Right atrium auricular region (tissue), 2 donors: ENCODE results near the gene XRCC3. TPM values are rescaled to one million over a fixed set of nuclear protein-coding genes. Genes with fewer than 3 reads are reported as not detected.
A peak's percentile ranks its signal among the peaks of the same experiment; 100 is the strongest.

Source experiments
- DNase-seq: peaks from one replicate; pipeline ENCODE4 v3.0.0-alpha.2; 2019; ENCODE audit warnings: low spot score
- H3K27ac ChIP-seq, 2 donors: fragments of 200-600 bp; sonication (generic); 1 replicate in 1 of 2; 2 replicates in 1 of 2; pipeline ENCODE4 v1.5.1; 2016 to 2019
- H3K27me3 ChIP-seq, 2 donors: fragments of 200-600 bp; sonication (generic); one replicate each; pipeline versions ENCODE4 v1.5.1 to v1.6.0; 2017 to 2019
- H3K36me3 ChIP-seq: fragments of 200-600 bp; sonication (generic); one replicate; pipeline ENCODE4 v1.5.1; 2016
- H3K4me1 ChIP-seq, 2 donors: fragments of 200-600 bp; sonication (generic); one replicate each; pipeline versions ENCODE4 v1.5.1 to v1.6.0; 2017 to 2019
- H3K4me3 ChIP-seq, 2 donors: fragments of 200-600 bp; sonication (generic); 1 replicate in 1 of 2; 2 replicates in 1 of 2; pipeline ENCODE4 v1.5.1; 2017 to 2019; ENCODE audit warnings: mild to moderate bottlenecking in 1 of 2, moderate library complexity in 1 of 2
- H3K9me3 ChIP-seq, 2 donors: fragments of 200-600 bp; sonication (generic); one replicate each; pipeline ENCODE4 v1.5.1; 2019
- CTCF ChIP-seq, 2 donors: fragments of 200-600 bp; sonication (generic); IDR thresholded peaks; one replicate each; pipeline ENCODE4 v1.5.1; 2019; ENCODE audit warnings: antibody characterized with exemption in 2 of 2
- total RNA-seq, 2 donors: library from RNA; depleted of rRNA; stranded (reverse); fragments of >200 nt; gene quantifications; one replicate each; pipeline ENCODE4 v1.1.0, GENCODE V29; 2016

XRCC3 gene
- total RNA-seq, 2 donors from 2014 or later, result 2.1 to 3.6 TPM

DNA sequence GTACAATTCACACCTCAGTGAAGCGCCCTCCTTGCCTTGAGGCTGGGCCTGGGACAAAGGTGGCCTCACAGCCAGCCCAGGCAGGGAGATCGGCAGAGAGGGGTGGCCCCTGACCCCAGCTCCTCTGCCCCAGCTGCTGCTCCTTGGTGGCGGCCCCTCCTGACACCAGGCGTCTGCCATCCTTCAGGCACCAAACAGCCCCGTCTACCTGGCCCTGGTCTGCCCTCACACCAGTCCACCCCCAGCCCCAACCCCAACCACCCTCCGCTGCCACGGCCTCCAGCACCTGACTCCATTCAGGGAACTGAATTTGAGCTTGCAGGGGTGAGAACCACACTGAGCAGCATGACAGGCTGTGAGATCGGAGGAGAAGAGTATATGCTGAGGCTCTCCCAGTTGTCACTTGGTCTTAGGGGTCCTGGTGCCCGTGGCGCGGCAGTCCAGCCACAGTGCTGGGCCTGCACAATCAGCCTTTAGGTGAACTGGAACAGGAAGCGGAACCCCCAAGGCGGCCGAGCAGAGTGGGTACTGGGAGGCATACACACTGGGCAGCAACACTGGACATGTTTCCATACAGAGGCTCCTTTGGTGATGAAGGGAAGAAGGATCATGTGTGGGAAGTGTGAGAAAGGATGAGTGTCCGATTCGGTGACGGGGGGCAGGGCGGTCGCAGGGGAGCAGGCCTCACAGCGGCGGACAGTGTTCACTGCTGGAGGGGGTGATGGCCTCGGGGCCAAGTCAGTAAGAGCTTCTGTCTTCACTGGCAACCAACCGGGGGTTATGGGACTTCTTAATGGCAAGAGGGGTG is 19.0 kb upstream of the XRCC3 start:
- Histone ChIP-seq H3K27ac (peak overlapping the region in 1 of 2 donors; percentile 42), H3K27me3 (no peaks in the 10 kb centered on the region), H3K4me1 (peaks cover 0 to 40% of the 10 kb centered on the region in 2 donors), H3K9me3 (no peaks in the 10 kb centered on the region), H3K4me3 (no peak overlapping the region), H3K36me3 (peaks cover 86% of the 10 kb centered on the region)
- DNase-seq, result no peak
- no peak for TF ChIP-seq CTCF (IDR thresholded peaks at IDR 0.05)

- no peaks in the 10 kb centered on the region for H3K9me3 ChIP-seq
- DNase-seq, result no peak
- H3K27me3 ChIP-seq, result no peaks in the 10 kb centered on the region
- no peak overlapping the region for H3K27ac ChIP-seq
- no peak for TF ChIP-seq CTCF (IDR thresholded peaks at IDR 0.05)
- peaks cover 85% of the 10 kb centered on the region for H3K36me3 ChIP-seq
- peaks cover 0 to 40% of the 10 kb centered on the region in 2 donors for H3K4me1 ChIP-seq
- no peak overlapping the region for H3K4me3 ChIP-seq
Measured at GRCh38 chr14:103733651-103734050, 18.4 kb upstream of the XRCC3 start.

DNA sequence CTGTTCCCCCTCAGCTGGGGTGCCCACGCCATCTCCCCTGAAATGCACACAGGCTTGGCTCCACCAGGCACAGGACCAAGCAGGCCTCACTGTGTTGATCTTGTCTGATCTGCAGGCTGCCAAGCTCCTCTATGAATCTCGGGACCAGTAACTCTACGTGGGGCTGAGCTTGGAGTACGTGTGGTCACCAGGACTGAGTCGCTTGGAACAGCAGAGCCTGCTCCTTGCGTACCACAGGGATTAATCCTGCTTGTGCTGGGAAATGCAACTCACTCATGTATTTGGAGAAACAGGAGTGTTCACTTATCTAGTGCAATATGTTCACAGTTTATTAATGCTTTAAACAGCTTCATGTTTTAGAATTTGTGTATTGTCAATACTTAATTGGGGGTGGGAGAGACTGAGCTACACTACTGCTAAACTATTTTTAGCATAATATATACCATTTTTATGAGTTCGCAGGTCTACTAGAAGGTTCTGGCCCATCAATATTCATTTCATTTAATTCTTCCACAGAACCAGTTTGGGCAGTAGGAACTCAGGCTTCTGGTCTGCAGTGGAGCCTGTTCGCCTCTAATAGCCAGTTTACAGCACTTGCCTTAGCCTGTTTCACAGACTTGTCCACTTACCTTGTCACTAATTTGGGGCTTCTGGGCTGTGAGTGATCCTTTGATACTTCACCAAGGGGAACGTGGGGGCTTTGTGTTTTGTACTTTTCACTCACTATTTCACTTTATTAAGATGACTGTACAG is 17.8 kb upstream of the XRCC3 start:
- DNase-seq, result no peak
- no peak overlapping the region for H3K4me3 ChIP-seq
- H3K9me3 ChIP-seq, result no peaks in the 10 kb centered on the region
- peaks cover 0 to 40% of the 10 kb centered on the region in 2 donors for H3K4me1 ChIP-seq
- no peak overlapping the region for H3K27ac ChIP-seq
- H3K36me3 ChIP-seq, result peaks cover 85% of the 10 kb centered on the region
- TF ChIP-seq CTCF (IDR thresholded peaks at IDR 0.05), result no peak
- no peaks in the 10 kb centered on the region for H3K27me3 ChIP-seq

GRCh38 chr14:103731916-103732867 is 16.9 kb upstream of the XRCC3 start:
- Histone ChIP-seq H3K4me1 (peaks cover 0 to 40% of the 10 kb centered on the region in 2 donors), H3K27ac (no peak overlapping the region), H3K36me3 (peaks cover 81% of the 10 kb centered on the region), H3K9me3 (no peaks in the 10 kb centered on the region), H3K27me3 (no peaks in the 10 kb centered on the region), H3K4me3 (no peak overlapping the region)
- no peak for DNase-seq
- no peak for TF ChIP-seq CTCF (IDR thresholded peaks at IDR 0.05)

DNA sequence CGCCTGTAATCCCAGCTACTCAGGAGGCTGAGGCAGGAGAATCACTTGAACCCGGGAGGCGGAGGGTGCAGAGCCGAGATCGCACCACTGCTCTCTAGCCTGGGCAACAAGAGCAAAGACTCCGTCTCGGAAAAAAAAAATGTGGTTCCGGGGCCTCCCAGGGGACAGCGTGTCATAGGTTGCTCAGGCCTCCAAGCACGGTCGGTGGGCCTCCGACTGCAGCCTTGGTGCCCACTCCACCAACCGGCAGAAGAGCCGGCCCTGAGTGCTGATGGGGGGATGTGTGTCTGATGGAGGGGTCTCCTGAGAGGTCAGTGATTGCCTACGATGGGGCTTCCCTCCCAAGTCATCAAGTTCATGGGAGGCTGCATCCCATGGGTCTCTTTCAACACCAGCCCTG is 16.2 kb upstream of the XRCC3 start:
- no peak for DNase-seq
- Histone ChIP-seq H3K27ac (peak overlapping the region in 1 of 2 donors; percentile 33), H3K9me3 (no peaks in the 10 kb centered on the region), H3K27me3 (no peaks in the 10 kb centered on the region), H3K4me3 (no peak overlapping the region), H3K36me3 (peaks cover 74% of the 10 kb centered on the region), H3K4me1 (peaks cover 0 to 37% of the 10 kb centered on the region in 2 donors)
- no peak for TF ChIP-seq CTCF (IDR thresholded peaks at IDR 0.05)
